ENCODE data around the gene PRSS57. TPM values are rescaled to one million over a fixed set of nuclear protein-coding genes. Genes with fewer than 3 reads are reported as not detected.

Gene PRSS57
- total and polyA plus RNA-seq, 2 of the 8 experiments (the other 6 are each of a cell fraction or from before 2014, with no cell fraction given): not detected

GRCh38 chr19:737591-738093, 42.4 kb upstream of the PRSS57 start (continued):
- TF ChIP-seq CHD7 (IDR thresholded peaks at IDR 0.05; ENCODE audit: insufficient replicate concordance, low read length): no peak
- no peak for TF ChIP-seq RFX5 (IDR thresholded peaks at IDR 0.05; ENCODE audit: borderline replicate concordance, low read depth, low read length)
- no peak for TF ChIP-seq SIRT6 (IDR thresholded peaks at IDR 0.05; ENCODE audit: low read length)
- TF ChIP-seq JUN (IDR thresholded peaks at IDR 0.05; ENCODE audit: low read depth, low read length): no peak
- peak; percentile 98 for TF ChIP-seq KDM1A (IDR thresholded peaks at IDR 0.05; ENCODE audit: borderline replicate concordance, low read length)
- TF ChIP-seq CREB1 (IDR thresholded peaks at IDR 0.05): peak; percentile 44; the same call in 1 of the 2 replicates

Data from H1 (cell line).